HG03460 (cell line): ENCODE data around the gene FRMPD1.

Experiments
- ATAC-seq: cut with Tn5 transposase; IDR thresholded peaks from one replicate; pipeline ENCODE4 v1.9.1; 2021; ENCODE audit not compliant: unreplicated experiment

FRMPD1 gene

GRCh38 chr9:37678789-37679273 lies 28.1 kb downstream of the FRMPD1 start:
- no peak for ATAC-seq

DNA sequence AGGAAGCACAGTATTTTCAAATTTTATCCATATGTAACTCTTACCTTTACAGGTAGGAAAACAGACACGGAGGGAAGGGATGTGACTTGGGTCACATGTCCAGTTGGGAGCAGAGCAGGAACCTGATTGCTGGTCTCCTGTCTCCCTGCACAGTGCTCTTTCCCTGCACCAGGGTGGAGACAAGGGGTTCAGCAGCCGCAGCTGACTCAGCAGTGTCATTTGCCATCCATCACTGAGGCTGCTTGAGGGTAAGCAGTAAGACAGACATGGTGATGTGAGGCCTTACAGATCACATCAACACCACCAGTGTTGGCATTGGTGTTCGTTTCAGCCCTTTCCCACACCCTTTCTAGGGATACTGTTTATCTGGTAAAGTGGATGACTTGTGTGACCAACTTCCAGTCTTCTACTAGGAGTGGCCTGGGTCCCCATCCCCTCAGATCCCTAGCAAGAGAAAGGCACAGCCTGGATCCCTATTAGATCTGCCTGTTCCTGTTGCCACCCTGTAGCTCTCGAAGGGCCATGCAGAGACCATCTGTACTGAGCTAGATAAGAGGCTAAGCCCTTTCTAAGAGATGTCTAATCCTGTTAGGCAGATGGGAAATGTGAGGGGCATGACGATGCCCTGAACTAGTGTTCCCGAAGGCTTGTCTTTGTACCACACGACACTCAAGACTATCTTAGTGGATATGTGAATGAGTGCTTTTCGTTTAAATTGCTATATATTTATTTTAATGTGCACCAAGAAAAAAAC lies 29.1 kb downstream of the FRMPD1 start:
- ATAC-seq = no peak

GRCh38 chr9:37682951-37683350 lies 32.2 kb downstream of the FRMPD1 start:
- ATAC-seq = no peak

- no peak for ATAC-seq
Observed at GRCh38 chr9:37683531-37684371, 33.0 kb downstream of the FRMPD1 start.

DNA sequence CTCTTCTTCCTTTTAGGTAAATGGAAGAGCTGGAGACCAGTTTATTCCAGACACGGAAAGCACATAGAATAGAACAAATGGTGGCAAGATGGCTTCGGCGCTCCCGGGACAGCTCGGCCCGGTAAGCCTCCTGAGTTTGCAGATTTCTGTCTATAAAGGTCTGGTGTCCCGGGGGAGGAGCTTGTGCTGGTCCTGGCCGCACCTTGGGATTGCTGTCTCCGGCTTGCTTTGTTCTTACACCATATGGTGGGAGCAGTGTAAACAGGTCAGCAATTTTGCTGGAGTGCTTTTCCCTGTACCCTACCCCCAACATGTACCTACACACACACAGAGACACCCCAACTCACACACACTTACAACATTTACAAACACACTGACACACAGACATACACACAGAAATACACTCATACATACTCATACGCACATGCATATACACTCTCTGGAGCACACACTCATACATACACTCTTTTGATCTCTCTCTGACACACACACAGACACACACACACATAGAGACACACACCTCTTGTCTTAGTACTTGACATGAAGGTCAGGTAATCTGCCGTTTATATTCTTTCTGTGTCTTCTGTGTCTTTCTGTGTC lies 42.0 kb downstream of the FRMPD1 start:
- no peak for ATAC-seq

DNA sequence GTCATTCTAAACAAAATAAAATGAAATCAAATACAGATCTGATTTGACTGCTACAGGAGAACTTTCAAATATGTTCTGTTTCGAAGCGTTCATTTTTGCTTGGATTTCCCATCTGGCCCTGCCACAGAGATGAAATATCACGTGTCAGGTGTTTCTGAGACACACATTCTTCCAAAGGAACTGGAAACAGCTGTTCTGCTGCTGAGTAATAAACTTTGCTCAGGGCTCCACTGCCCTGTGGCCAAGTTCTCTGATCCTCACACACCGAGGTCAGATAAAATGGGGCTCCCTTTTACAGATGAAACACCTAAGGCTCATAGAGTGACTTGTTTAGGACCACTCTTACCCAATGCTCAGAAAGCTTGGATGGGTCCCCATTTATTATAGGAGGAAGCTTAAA lies 42.5 kb downstream of the FRMPD1 start:
- ATAC-seq = no peak

GRCh38 chr9:37694355-37694754 lies 43.6 kb downstream of the FRMPD1 start:
- ATAC-seq = no peak

GRCh38 chr9:37696528-37696927 lies 45.8 kb downstream of the FRMPD1 start:
- no peak for ATAC-seq

DNA sequence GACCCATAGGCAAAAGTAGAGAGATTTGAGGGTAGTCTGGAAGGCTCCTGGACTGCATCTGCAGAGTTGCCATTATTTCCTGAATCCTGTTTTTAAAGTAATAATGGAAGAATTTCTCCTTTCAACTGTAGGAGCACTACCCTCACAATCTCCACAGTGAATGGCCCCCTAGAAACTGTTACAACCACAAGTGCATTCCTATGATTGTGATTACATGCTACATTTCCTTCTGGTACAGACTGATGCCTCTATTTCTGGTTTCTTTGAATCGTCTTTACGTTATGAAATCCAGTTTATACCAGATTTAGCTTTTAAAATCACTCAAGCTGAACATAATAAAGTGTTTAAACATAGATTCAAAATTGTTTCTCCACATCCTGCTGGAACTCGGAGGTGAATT lies 49.4 kb downstream of the FRMPD1 start:
- ATAC-seq = no peak

- ATAC-seq = no peak
Observed at GRCh38 chr9:37700900-37701299, 50.1 kb downstream of the FRMPD1 start.

- no peak for ATAC-seq
Observed at GRCh38 chr9:37705787-37706186, 55.0 kb downstream of the FRMPD1 start.

GRCh38 chr9:37706290-37706689 lies 55.5 kb downstream of the FRMPD1 start:
- no peak for ATAC-seq

DNA sequence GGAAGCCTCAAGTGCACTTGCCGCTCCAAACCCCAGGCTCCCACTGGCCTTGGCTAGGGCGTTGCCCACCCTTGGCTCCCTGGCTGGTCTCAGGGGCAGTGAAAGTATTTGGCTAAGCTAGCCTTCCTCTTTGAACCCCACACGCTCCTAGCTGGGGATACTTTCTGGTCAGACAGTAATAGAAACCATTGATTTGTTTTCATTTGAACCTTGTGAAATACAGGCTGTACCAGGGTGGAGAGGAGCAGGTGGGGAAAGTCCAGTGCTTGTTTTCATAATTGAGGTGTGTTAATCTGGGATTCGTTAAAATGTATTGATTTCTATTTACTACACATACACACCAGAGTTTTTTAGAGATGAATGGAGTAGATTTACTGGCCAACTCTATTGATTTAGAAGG lies 57.0 kb downstream of the FRMPD1 start:
- ATAC-seq = no peak

- no peak for ATAC-seq
Observed at GRCh38 chr9:37710046-37710445, 59.3 kb downstream of the FRMPD1 start.

GRCh38 chr9:37715260-37715659 lies 64.5 kb downstream of the FRMPD1 start:
- no peak for ATAC-seq

DNA sequence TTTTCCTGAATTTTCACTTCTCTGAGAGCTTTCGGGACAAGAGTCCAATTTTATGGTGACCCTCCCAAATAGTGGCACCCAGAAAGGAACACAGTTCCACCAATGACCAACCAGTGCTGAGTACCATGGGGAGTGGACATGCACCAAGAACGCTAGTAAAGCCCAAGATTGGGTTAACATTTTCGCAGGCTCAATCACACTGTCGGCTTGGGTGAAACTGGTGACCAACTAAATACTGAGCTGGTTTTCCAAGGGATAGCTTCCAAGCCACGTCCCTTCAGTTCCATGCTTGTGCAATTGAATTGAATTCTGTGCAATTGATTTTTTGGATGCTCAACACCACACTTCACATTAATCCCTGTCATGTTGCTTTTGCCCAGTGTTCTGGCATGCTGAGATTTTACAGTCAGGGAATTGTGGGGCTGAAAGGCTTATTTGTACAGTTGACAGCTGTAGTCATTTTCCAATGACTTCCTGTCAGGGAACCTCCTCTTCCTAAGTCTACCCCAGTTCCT lies 65.3 kb downstream of the FRMPD1 start:
- no peak for ATAC-seq

- no peak for ATAC-seq
Observed at GRCh38 chr9:37719526-37719925, 68.8 kb downstream of the FRMPD1 start.

DNA sequence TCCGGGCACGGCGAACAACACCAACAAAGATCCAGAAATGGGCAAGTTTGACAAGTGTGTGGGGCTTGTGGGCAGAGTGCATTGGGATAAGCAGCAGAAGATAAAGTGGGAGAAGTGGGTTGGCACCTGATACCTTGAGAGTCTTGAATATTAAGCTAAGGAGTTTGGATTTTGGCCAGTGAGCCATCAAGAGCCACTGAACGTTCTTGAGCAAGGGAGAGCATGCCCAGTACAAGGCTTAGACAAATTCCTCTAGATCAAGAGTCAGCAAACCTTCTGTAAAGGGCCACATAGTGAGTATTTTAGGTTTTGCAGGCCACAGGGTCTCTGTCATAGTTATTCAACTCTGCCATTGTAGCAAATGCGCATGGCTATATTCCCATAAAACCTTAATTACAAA lies 76.3 kb downstream of the FRMPD1 start:
- no peak for ATAC-seq

DNA sequence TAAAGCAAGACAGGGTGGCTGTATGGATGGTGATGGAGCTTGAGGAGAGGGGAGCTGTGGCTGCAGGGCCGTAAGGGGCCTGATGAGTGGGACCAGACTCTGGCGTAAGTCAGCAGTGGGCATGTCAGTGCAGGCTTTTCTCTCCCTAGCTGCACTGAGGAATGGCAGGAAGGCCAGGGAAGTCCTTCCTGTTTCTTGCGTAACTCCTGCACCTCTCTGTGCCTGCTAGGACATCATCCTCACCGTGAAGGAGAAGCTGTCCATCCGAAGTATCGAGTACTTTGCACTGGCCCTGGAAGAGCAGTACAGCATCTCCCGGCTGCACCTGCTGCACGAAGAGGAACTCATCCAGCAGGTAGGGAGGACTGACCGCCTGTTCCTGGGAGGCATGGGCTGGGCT lies 78.7 kb downstream of the FRMPD1 start:
- no peak for ATAC-seq

- no peak for ATAC-seq
Observed at GRCh38 chr9:37730256-37730655, 79.5 kb downstream of the FRMPD1 start.

GRCh38 chr9:37730839-37731238 lies 80.1 kb downstream of the FRMPD1 start:
- no peak for ATAC-seq
